NCI-H128 (cell line): ENCODE results near the gene GTF3C1.
"Not testable (repeated sequence)": the region's sequence is repeated elsewhere in the genome, so short reads cannot be mapped to it uniquely, and the experiment has no call there.

Experiments
- DNase-seq: peaks from one replicate; lab custom pipeline; 2025; ENCODE audit not compliant: unreplicated experiment; lab: John Stamatoyannopoulos, UW

Gene GTF3C1

DNA sequence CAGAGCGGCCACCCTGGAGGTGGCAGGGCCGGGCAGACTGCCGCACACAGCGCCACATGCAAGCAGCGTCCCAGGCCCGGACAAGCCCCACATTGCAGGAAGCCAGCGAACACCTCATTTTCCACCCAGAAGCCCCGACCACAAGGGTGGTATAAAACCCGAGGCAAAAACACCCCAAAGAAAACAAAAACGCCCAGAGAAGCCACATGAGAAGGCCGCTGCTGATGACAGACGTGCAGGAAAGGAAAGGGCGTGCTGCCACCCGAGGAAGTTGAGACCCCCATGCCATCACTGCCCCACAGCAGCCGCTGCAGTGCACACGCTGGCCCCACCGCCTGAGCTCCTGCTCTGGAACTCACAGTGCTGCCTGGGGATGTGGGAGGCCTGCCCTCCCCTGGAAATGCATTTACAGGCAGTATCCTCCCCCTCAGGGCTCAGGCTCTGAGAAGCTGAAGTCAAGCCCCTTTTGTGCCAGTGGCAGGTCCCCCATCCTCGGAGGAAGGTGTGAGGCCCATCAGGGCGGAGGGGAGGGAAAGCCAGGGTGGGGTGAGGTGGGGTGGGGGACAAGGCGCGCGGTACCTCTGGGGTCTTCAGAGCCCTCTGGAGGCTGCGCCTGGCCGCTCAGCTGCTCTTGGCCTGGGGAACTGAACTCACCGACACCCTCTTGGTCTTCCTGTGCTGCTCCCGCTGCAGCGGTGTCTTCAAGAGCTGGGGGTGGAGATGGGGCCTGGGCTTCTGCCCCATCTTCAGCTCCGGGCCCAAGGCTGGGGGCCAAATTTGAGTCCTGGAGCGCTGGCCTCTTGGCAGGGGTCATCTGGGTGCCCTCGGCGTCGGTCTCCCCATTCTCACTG is 85.7 kb downstream of the GTF3C1 start:
- no peak for DNase-seq

GRCh38 chr16:27462846-27463682 is 86.6 kb downstream of the GTF3C1 start:
- DNase-seq, result no peak

DNA sequence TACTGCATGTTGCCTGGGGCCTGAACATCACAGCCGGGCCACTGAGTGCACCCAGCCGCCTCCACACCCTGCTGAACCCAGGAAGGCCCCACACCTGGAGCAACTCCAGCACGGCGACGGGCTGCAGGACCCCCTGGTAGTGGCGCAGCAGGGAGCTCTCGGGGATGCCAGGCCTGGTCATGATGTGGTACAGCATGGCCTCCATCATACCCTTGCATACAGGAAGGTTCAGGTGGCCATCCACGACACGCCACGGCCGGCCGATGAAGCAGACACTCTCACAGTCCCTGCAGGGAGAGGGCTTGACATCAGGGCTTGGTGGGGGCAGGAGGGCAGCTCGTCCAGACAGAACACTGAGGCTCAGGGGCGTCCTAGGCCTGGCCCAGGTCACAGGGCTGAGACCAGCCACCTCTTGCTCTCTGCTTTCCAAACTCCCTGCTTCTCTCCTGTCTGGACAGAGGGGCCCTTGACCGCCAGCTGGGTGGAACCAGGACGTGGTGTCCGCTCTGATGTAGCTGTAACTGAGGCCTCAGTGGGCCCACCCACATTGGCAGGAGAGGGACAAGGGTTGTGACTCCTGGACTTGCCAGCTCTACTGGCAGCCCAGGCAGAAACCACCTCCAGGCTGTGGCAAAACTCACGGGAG is 87.4 kb downstream of the GTF3C1 start:
- no peak for DNase-seq

DNA sequence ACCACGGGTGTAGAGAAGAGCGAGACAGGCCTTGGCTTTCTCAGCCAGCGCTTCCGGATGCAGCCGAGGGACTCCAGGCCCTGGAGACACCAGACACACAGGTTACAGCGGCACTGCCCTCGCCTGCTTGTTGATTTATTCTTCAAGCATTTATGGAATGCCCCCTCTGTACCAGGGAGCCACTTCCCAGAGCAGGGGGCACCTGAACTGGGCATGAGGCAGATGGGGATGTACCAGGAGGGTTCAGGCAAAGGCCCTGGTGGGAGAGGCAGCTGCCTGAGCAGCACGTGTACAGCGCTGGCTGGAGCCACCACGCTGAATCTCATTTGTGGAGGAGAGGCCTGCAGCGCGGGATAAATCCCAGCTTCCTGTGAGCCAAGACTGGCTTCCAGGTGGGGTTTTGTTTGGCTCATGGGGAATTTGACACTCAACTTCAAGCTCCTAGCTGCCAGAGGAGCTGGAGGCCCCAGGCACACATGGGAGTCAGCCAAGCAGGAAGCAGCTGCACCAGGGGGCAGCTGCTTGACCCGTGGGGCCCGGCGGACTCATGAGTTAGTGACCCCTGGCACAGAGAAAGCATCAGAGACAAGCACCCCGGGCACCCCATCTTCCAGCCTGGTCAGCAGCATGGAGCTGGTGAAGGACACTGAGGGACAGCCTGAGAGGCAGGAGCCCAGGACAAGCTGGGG is 88.1 kb downstream of the GTF3C1 start:
- no peak for DNase-seq

DNA sequence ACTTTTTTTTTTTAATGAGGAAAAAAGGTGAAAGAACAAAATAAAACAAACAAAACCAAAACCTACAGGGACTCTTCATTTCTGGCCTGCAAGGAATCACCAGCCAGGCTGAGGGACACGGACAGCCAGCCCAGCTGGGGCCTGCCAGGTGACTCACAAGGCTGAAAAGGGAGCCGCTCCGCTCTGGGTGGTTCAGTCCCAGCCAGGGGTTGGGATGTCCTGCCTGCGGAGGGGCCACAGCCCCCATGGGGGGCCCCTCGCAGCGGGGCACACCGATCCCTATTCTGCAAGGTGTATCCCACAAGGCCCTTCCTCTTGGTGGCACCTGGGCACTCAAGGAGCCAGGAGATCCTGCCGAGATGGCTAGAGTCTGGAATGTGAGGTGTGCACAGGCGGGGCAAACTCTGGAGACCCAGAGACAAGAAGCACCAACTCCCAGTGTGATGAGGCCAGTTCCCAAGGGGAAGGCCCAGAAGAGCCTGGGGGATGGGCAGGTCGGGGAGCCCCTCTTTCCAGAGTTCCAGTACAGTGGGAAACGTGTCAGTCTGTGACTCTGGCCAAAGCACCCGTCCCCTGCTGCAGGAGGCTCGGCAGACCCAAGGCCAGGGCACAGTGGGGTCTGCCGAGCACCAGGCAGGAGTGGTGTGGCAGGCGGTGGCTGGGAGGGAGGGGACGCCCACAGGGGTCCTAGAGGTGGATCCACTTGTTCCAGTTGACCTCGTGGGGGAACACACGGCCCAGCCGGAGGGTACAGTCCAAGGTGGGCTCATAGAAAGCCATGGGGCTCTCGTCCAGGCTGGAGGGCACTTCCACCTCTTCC is 88.8 kb downstream of the GTF3C1 start:
- no peak for DNase-seq

GRCh38 chr16:27460213-27460612 is 89.5 kb downstream of the GTF3C1 start:
- DNase-seq, result no peak

DNA sequence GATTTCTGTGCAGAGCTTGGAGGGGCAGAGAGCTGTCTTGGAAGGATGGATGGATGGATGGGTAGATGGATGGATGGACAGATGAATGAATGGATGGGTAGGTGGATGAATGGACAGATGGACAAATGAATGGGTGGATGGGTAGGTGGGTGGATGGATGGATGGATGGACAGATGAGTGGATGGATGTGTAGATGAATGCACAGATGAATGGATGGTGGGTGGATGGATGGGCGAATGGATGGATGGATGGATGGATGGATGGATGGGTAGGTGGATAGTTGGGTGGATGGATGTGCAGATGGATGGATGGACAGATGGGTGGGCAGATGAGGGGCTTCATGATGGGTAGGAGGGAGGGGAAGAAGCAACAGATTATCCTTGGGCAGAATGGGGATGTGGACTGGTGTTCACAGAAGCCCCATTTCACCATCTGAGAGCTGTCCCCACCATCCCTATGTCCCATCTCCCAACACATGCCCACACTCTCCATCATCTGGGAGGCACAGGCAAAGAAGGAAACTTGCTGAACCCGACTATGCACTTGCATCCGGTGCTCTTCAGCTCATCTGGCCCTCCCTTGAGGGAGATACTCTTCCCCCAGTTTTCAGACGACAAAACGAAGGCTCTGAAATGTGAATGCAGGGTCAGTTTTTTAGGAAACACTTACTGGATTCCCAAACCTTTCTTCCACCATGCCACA is 90.6 kb downstream of the GTF3C1 start:
- DNase-seq, result no peak

DNA sequence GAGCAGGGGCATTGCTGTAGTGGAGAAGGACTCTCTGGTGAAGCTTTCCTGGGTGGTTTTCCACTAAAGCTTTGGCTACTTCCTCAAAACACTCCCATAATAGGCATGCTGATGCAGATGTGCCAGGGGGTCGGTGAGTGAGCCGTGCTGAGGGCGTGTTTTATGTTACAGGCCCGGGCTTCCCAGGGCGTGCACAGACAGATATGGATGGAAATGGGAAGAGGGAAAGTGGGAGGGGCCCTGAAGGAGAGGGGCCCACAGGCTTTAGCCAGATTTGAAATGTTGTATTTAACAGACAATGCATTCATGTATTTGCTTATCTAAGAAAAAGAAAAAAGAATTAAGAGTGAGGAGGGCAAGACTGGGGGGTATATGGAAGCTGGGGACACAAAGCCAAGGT is 91.5 kb downstream of the GTF3C1 start:
- DNase-seq, result no peak

- DNase-seq, result not testable (repeated sequence)
These were observed 92.2 kb downstream of the GTF3C1 start for GRCh38 chr16:27457605-27457900.

DNA sequence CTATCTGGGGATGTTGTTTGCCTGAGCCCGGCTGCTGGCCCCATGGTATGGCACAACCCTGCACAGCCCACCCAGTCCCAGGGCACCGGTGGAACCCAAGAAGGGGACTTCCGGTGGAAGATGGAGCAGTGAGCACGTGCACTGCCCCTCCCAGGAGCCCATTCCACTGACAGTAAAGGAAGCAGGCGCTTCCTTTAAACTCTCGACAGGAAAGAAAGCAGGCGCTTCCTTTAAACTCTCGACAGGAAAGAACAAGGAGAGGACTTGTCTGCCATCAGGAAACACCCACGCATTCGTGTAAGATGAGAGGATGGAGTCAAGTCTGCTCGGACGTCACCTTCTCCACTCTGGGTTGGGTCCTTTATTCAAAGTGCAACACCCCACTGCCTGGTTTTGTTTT is 94.0 kb downstream of the GTF3C1 start:
- DNase-seq, result no peak

GRCh38 chr16:27453494-27453825 is 96.3 kb downstream of the GTF3C1 start:
- DNase-seq, result no peak

- DNase-seq, result no peak
These were observed 96.9 kb downstream of the GTF3C1 start for GRCh38 chr16:27452569-27453493.

DNA sequence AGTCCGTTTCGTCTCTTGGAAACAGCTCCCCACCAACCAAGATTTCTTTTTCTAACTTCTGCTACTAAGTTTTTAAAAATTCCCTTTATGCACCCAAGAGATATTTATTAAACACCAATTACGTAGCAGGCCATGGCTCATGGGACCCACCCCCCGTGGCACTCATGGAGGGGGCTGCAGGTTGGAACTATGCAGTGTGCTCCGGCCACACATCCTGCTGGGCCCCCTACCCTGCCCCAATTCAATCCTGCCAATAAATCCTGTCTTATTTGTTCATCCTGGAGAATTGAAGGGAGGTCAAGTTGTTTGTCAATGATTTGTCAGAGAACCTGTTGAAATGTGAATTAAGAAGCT is 99.5 kb downstream of the GTF3C1 start:
- DNase-seq, result no peak

DNA sequence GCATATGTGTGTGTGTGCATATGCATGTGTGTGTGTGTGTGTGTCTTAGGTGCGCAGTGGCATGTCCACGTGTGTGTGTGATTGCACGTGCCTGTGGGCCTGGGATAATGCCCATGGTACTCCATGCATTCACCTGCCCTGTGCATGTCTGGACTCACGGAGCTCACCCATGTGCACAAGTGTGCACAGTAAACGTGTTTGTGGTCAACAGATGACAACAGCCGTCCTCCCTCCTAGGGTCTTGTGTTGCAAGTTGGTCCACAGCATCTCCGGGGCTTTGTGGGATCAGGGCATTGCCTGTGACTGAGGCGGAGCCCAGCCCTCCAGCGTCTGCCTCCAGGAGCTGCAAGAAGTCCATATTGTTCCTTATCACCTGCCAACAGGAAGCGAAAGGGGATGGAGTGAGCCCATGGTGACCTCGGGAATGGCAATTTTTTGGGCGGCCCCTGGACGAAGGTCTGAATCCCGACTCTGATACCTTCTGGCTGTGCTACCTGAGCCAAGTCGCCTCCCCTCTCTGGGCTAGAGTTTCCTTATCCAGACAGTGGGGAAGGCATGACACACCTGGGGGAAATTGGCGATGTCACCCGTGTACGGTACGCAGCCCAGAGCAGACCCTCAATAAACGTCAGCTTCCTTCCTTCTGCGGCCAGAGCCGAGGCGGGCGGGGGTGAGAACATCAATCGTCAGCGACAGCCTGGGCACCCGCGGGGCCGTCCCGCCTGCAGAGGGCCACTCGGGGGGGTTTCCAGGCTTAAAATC is 100.1 kb downstream of the GTF3C1 start:
- no peak for DNase-seq

DNA sequence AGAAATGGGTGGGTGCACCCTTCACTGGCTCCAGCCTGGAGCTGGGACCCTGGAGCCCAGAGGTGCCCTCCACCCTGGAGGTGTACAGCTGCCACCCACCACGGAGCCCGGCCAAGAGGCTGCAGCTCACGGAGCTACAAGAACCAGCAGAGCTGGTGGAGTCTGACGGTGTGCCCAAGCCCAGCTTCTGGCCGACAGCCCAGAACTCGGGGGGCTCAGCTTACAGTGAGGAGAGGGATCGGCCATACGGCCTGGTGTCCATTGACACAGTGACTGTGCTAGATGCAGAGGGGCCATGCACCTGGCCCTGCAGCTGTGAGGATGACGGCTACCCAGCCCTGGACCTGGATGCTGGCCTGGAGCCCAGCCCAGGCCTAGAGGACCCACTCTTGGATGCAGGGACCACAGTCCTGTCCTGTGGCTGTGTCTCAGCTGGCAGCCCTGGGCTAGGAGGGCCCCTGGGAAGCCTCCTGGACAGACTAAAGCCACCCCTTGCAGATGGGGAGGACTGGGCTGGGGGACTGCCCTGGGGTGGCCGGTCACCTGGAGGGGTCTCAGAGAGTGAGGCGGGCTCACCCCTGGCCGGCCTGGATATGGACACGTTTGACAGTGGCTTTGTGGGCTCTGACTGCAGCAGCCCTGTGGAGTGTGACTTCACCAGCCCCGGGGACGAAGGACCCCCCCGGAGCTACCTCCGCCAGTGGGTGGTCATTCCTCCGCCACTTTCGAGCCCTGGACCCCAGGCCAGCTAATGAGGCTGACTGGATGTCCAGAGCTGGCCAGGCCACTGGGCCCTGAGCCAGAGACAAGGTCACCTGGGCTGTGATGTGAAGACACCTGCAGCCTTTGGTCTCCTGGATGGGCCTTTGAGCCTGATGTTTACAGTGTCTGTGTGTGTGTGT is 100.9 kb downstream of the GTF3C1 start:
- DNase-seq, result no peak

GRCh38 chr16:27447301-27447700 is 102.4 kb downstream of the GTF3C1 start:
- no peak for DNase-seq

DNA sequence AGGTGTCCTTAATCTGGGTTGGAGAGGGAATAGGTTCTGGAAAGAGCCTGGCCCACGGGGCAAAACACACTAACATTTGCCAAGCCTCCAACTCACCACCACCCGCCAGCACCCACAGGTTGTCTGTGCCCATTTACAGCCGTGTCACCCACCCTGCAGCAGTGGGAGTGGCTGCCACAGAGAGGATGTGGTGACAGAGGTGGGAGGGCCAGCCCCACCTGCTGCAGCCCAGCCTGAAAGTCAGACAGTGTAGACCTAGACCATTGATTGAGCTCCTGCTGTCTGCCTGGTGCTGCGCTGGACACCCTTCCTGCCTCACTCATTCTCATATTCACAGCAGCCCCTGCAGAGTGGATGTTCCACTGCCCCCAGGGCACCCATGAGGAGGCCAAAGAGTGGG is 103.0 kb downstream of the GTF3C1 start:
- DNase-seq, result no peak
